ENCODE results near the gene HDHD3. TPM values are rescaled to one million over a fixed set of nuclear protein-coding genes. Genes with fewer than 3 reads are reported as not detected.
"Not testable (repeated sequence)": the region's sequence is repeated elsewhere in the genome, so short reads cannot be mapped to it uniquely, and the experiment has no call there.

Gene HDHD3
- total RNA-seq, 4 donors from 2014 or later, result 35.9 to 84.2 (median 46.4) TPM

GRCh38 chr9:113410207-113410864 is 33.5 kb upstream of the HDHD3 start, which contains the start of the genes C9orf43 and POLE3:
Gene C9orf43 (plus strand): TSS chr9:113410747. CDS start chr9:113413494, 2,747 bp downstream.
Gene POLE3 (minus strand): TSS chr9:113410675. CDS start chr9:113410293, 382 bp downstream.
- peaks cover 7 to 44% (median 10%) of the 10 kb centered on the region in 3 donors for H3K4me1 ChIP-seq
- TF ChIP-seq POLR2A (IDR thresholded peaks at IDR 0.05) (peak in 3 of 4 donors; percentile 16 to 73 (median 49)), CTCF (IDR thresholded peaks at IDR 0.05) (peak in 2 of 6 experiments; percentile 26 to 33)
- no peaks in the 10 kb centered on the region for H3K9me3 ChIP-seq
- H3K36me3 ChIP-seq, result peaks cover 0 to 20% (median 5%) of the 10 kb centered on the region in 3 donors
- H3K27me3 ChIP-seq, result no peaks in the 10 kb centered on the region
- DNase-seq, result peak; percentile 86
- peak within 1 kb of the TSS; percentile 92 to 99 (median 96) for H3K27ac ChIP-seq
- 1% methylated on average over 21 to 24 of the region's 61 CpGs for WGBS, 2 donors
- peak within 1 kb of the TSS; percentile 78 to 95 (median 90) for H3K4me3 ChIP-seq
- intact Hi-C loops (cut with DNase I), result no loop called here

- TF ChIP-seq CTCF (IDR thresholded peaks at IDR 0.05) (no peak), POLR2A (IDR thresholded peaks at IDR 0.05) (no peak)
- Histone ChIP-seq H3K4me1 (peaks cover 7 to 44% (median 10%) of the 10 kb centered on the region in 3 donors), H3K9me3 (no peaks in the 10 kb centered on the region), H3K4me3 (peak overlapping the region; percentile 78 to 95 (median 90)), H3K27me3 (no peaks in the 10 kb centered on the region), H3K27ac (peak overlapping the region; percentile 92 to 99 (median 96)), H3K36me3 (peaks cover 0 to 20% (median 5%) of the 10 kb centered on the region in 3 donors)
- no peak for DNase-seq
- intact Hi-C loops (cut with DNase I), result loop anchor here (5.0 kb wide), 1 partner anchor 133 kb away; the partner anchor contains the start of genes CDC26 and PRPF4
- WGBS, 2 donors, result 0% methylated on average over 2 to 6 of the region's 20 CpGs
These were observed 33.1 kb upstream of the HDHD3 start for GRCh38 chr9:113409883-113410206.

DNA sequence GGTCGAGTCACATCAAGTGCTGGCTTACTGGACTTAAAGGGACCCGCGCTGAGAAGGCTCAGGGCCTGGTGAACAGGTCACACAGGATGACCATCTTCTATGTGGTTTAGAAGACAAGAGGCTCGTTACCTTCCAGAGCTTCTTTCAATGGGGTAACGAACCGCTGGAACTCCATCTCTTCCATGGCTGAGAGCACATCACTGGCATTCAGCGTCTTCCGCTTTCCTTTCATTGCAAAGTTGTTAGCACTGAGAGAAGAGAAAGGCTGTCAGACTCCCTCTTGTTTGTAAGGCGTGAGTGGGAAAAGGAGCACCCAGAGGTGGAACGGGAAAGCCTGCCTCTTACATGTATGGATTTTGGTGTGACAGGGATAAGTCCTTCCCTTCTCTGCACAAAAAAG is 32.7 kb upstream of the HDHD3 start:
- Histone ChIP-seq H3K4me3 (peak overlapping the region; percentile 78 to 95 (median 90)), H3K4me1 (peaks cover 7 to 44% (median 10%) of the 10 kb centered on the region in 3 donors), H3K9me3 (no peaks in the 10 kb centered on the region), H3K27ac (peak overlapping the region; percentile 92 to 99 (median 96)), H3K27me3 (no peaks in the 10 kb centered on the region), H3K36me3 (peaks cover 0 to 20% (median 5%) of the 10 kb centered on the region in 3 donors)
- TF ChIP-seq POLR2A (IDR thresholded peaks at IDR 0.05), result no peak
- no peak for TF ChIP-seq CTCF (IDR thresholded peaks at IDR 0.05)
- no peak for DNase-seq
- WGBS, 2 donors, result 31% methylated on average over 9 to 10 of the region's 10 CpGs
- intact Hi-C loops (cut with DNase I), result loop anchor here (5.0 kb wide), 1 partner anchor 132 kb away; the partner anchor contains the start of genes CDC26 and PRPF4

GRCh38 chr9:113406873-113407511 is 30.2 kb upstream of the HDHD3 start:
- H3K27me3 ChIP-seq, H3K4me3 ChIP-seq, DNase-seq, H3K9me3 ChIP-seq: not testable (repeated sequence)
- peak overlapping the region; percentile 27 to 64 (median 44) for H3K27ac ChIP-seq
- peak; percentile 67 to 86 (median 82) for TF ChIP-seq CTCF (IDR thresholded peaks at IDR 0.05)
- intact Hi-C loops (cut with DNase I), result loop anchor here (5.0 kb wide), 1 partner anchor 130 kb away; the partner anchor contains the start of genes CDC26 and PRPF4
- H3K4me1 ChIP-seq, result peaks cover 7 to 47% (median 10%) of the 10 kb centered on the region in 3 donors
- WGBS, 2 donors, result 26 to 32% methylated on average over 7 of the region's 7 CpGs
- peaks cover 0 to 20% (median 5%) of the 10 kb centered on the region in 3 donors for H3K36me3 ChIP-seq

DNA sequence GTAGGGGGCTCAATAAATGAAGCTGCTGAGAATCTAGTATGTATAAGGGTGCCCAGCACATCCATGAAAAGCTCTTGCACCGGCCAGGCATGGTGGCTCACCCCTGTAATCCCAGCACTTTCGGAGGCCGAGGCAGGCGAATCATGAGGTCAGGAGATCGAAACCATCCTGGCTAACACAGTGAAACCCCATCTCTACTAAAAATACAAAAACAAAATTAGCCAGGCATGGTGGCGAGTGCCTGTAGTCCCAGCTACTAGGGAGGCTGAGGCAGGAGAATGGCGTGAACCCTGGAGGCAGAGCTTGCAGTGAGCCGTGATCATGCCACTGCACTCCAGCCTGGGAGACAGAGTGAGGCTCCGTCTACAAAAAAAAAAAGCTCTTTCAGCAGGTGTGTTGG is 29.6 kb upstream of the HDHD3 start:
- peaks cover 7 to 46% (median 15%) of the 10 kb centered on the region in 3 donors for H3K4me1 ChIP-seq
- DNase-seq, H3K27me3 ChIP-seq, H3K4me3 ChIP-seq, H3K9me3 ChIP-seq: not testable (repeated sequence)
- 84 to 87% methylated on average over 9 of the region's 9 CpGs for WGBS, 2 donors
- intact Hi-C loops (cut with DNase I), result loop anchor here (5.0 kb wide), 1 partner anchor 129 kb away; the partner anchor contains the start of genes CDC26 and PRPF4
- peak overlapping the region; percentile 27 to 64 (median 44) for H3K27ac ChIP-seq
- H3K36me3 ChIP-seq, result peaks cover 0 to 20% (median 5%) of the 10 kb centered on the region in 3 donors
